ENCODE data around the gene GNAS.

DNA sequence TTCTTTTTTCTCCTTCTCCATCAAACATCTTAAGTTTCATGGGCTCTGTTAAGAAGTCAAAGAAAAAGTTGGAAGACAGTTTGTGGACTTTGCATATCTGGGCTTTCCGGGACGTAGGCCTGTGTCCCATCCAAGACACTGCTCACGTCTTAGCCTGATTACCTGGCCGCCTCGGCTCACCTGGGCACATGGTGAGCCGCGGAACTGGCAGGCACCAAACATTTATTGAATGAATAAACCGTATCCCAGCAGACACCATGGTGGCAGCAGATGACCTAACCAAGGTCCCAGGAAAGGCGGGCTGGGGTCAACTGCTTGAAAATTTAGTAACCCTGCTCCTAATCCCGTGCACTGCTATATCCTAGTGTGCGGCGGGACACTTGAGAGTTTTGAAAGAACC lies 35.6 kb downstream of the GNAS start:
- TF ChIP-seq POLR2A (IDR thresholded peaks at IDR 0.05), result no peak
- TF ChIP-seq, protein P1, sequence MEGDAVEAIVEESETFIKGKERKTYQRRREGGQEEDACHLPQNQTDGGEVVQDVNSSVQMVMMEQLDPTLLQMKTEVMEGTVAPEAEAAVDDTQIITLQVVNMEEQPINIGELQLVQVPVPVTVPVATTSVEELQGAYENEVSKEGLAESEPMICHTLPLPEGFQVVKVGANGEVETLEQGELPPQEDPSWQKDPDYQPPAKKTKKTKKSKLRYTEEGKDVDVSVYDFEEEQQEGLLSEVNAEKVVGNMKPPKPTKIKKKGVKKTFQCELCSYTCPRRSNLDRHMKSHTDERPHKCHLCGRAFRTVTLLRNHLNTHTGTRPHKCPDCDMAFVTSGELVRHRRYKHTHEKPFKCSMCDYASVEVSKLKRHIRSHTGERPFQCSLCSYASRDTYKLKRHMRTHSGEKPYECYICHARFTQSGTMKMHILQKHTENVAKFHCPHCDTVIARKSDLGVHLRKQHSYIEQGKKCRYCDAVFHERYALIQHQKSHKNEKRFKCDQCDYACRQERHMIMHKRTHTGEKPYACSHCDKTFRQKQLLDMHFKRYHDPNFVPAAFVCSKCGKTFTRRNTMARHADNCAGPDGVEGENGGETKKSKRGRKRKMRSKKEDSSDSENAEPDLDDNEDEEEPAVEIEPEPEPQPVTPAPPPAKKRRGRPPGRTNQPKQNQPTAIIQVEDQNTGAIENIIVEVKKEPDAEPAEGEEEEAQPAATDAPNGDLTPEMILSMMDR (IDR thresholded peaks at IDR 0.05), result no peak
- no peak for TF ChIP-seq POLR2AphosphoS5 (IDR thresholded peaks at IDR 0.05)
- TF ChIP-seq EP300 (IDR thresholded peaks at IDR 0.05), result no peak

All from suprapubic skin (tissue), 4 donors.